ENCODE measurements around the gene PDYN. TPM values are rescaled to one million over a fixed set of nuclear protein-coding genes. Genes with fewer than 3 reads are reported as not detected.

PDYN gene
- total and polyA plus RNA-seq, 2 donors (not counting 1 experiment from before 2014, with no cell fraction given): not detected

GRCh38 chr20:1930165-1930564 is 63.7 kb downstream of the PDYN start:
- WGBS (ENCODE audit: insufficient coverage): 97% methylated on average over 5 of the region's 6 CpGs
- POLR2A ChIA-PET: no interaction called here

GRCh38 chr20:1929460-1929859 is 64.4 kb downstream of the PDYN start:
- no peak overlapping the region for H3K27ac Mint-ChIP-seq
- H3K4me1 ChIP-seq (ENCODE audit: control insufficient read depth in 2 of 2, insufficient read depth in 2 of 2, low read length in 2 of 2): peaks cover 10 to 15% of the 10 kb centered on the region in 2 donors
- H3K27me3 Mint-ChIP-seq: no peaks in the 10 kb centered on the region
- 82% methylated on average over 3 of the region's 3 CpGs for WGBS (ENCODE audit: insufficient coverage)
- H3K9ac ChIP-seq (ENCODE audit: low read length): no peak overlapping the region
- no peak for DNase-seq
- no peaks in the 10 kb centered on the region for H4K20me1 ChIP-seq (ENCODE audit: control insufficient read depth, insufficient read depth, low read length, poor library complexity, severe bottlenecking)
- no peak for TF ChIP-seq CTCF (IDR thresholded peaks at IDR 0.05)
- TF ChIP-seq EZH2 (IDR thresholded peaks at IDR 0.05; ENCODE audit: borderline replicate concordance, insufficient read depth, low read depth, low read length, poor library complexity, severe bottlenecking): no peak
- ChIA-PET CTCF (no interaction called here), POLR2A (no interaction called here)
- no peak overlapping the region for H3K4me2 ChIP-seq (replicated peaks; ENCODE audit: low read depth, low read length, poor library complexity, severe bottlenecking)
- H2AFZ ChIP-seq (ENCODE audit: insufficient read depth, low read depth, low read length, poor library complexity, severe bottlenecking): no peak overlapping the region
- no peaks in the 10 kb centered on the region for H3K9me3 ChIP-seq (ENCODE audit: control extremely low read depth in 1 of 3, control insufficient read depth in 2 of 3, insufficient read depth in 1 of 3, low read length in 2 of 3)
- H3K4me3 Mint-ChIP-seq: no peak overlapping the region
- no peaks in the 10 kb centered on the region for H3K79me2 ChIP-seq (ENCODE audit: control insufficient read depth, insufficient read depth, low read length)
- no peaks in the 10 kb centered on the region for H3K36me3 ChIP-seq (replicated peaks in 1 of 2; ENCODE audit: control extremely low read depth in 1 of 2, control insufficient read depth in 1 of 2, extremely low read depth in 1 of 2, insufficient read depth in 2 of 2, low read length in 1 of 2)
- no peaks in the 10 kb centered on the region for H3K27me3 ChIP-seq (replicated peaks in 1 of 4; ENCODE audit: control extremely low read depth in 1 of 4, control insufficient read depth in 3 of 4, insufficient read depth in 4 of 4, low read length in 3 of 4)
- intact Hi-C loops (cut with micrococcal nuclease): no loop called here
- H3K4me3 ChIP-seq (ENCODE audit: control extremely low read depth in 1 of 5, extremely low read depth in 1 of 5, insufficient read depth in 1 of 5, low read depth in 2 of 5, low read length in 4 of 5): no peak overlapping the region
- no peak for ATAC-seq (ENCODE audit: low read depth)
- H3K4me1 Mint-ChIP-seq: peaks cover 21% of the 10 kb centered on the region
- no peak overlapping the region for H3K27ac ChIP-seq (ENCODE audit: low read length in 2 of 2)
- no peaks in the 10 kb centered on the region for H3K9me3 Mint-ChIP-seq (ENCODE audit: insufficient read depth)

More at GRCh38 chr20:1930165-1930564, 63.7 kb downstream of the PDYN start:
- H3K27ac Mint-ChIP-seq: no peak overlapping the region
- ATAC-seq (ENCODE audit: low read depth) (no peak), DNase-seq (no peak)
- Histone ChIP-seq H3K27me3 (replicated peaks in 1 of 4; ENCODE audit: control extremely low read depth in 1 of 4, control insufficient read depth in 3 of 4, insufficient read depth in 4 of 4, low read length in 3 of 4) (no peaks in the 10 kb centered on the region), H2AFZ (ENCODE audit: insufficient read depth, low read depth, low read length, poor library complexity, severe bottlenecking) (no peak overlapping the region), H3K4me3 (ENCODE audit: control extremely low read depth in 1 of 5, extremely low read depth in 1 of 5, insufficient read depth in 1 of 5, low read depth in 2 of 5, low read length in 4 of 5) (no peak overlapping the region), H3K9me3 (ENCODE audit: control extremely low read depth in 1 of 3, control insufficient read depth in 2 of 3, insufficient read depth in 1 of 3, low read length in 2 of 3) (no peaks in the 10 kb centered on the region), H3K4me2 (replicated peaks; ENCODE audit: low read depth, low read length, poor library complexity, severe bottlenecking) (no peak overlapping the region), H3K4me1 (ENCODE audit: control insufficient read depth in 2 of 2, insufficient read depth in 2 of 2, low read length in 2 of 2) (peaks cover 10 to 15% of the 10 kb centered on the region in 2 donors), H3K27ac (ENCODE audit: low read length in 2 of 2) (no peak overlapping the region), H3K9ac (ENCODE audit: low read length) (no peak overlapping the region), H4K20me1 (ENCODE audit: control insufficient read depth, insufficient read depth, low read length, poor library complexity, severe bottlenecking) (no peaks in the 10 kb centered on the region), H3K36me3 (replicated peaks in 1 of 2; ENCODE audit: control extremely low read depth in 1 of 2, control insufficient read depth in 1 of 2, extremely low read depth in 1 of 2, insufficient read depth in 2 of 2, low read length in 1 of 2) (no peaks in the 10 kb centered on the region), H3K79me2 (ENCODE audit: control insufficient read depth, insufficient read depth, low read length) (no peaks in the 10 kb centered on the region)
- peaks cover 21% of the 10 kb centered on the region for H3K4me1 Mint-ChIP-seq
- CTCF ChIA-PET: no interaction called here
- TF ChIP-seq EZH2 (IDR thresholded peaks at IDR 0.05; ENCODE audit: borderline replicate concordance, insufficient read depth, low read depth, low read length, poor library complexity, severe bottlenecking): no peak
- no peak for TF ChIP-seq CTCF (IDR thresholded peaks at IDR 0.05)
- H3K9me3 Mint-ChIP-seq (ENCODE audit: insufficient read depth): no peaks in the 10 kb centered on the region
- no peaks in the 10 kb centered on the region for H3K27me3 Mint-ChIP-seq
- no peak overlapping the region for H3K4me3 Mint-ChIP-seq
- intact Hi-C loops (cut with micrococcal nuclease): no loop called here

Measured in B cell (primary cell).